ENCODE data around the gene AZIN2.

AZIN2 gene

DNA sequence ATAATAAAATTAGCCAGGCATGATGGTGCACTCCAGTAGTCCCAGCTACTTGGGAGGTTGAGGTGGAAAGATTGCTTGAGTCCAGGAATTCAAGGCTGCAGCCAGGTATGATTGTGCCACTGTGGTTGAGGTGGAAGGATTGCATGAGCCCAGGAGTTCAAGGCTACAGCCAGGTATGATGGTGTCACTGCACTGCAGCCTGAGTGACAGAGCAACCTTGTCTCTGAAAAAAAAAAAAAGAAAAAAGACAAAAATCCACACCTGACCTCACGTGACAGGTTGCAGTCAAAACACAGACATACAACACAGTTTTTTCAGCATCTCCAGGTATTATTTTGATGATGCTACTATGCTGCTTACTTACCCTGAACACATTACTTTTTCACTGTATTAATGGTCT is 39.9 kb upstream of the AZIN2 start:
- Histone ChIP-seq H3K4me1 (ENCODE audit: insufficient read depth, low read length) (peaks cover 8% of the 10 kb centered on the region), H4K20me1 (ENCODE audit: insufficient read depth, low read length) (no peaks in the 10 kb centered on the region), H3K4me3 (ENCODE audit: low read depth in 1 of 2, low read length in 2 of 2) (no peak overlapping the region), H3K27ac (ENCODE audit: low read length) (no peak overlapping the region), H2AFZ (ENCODE audit: low read depth, low read length) (no peak overlapping the region), H3K9ac (ENCODE audit: low read depth, low read length) (no peak overlapping the region), H3K4me2 (ENCODE audit: insufficient read depth, low read length) (no peak overlapping the region), H3K27me3 (ENCODE audit: insufficient read depth, low read length, poor library complexity) (no peaks in the 10 kb centered on the region), H3K9me3 (ENCODE audit: insufficient read depth, low read length, severe bottlenecking) (no peaks in the 10 kb centered on the region), H3K36me3 (ENCODE audit: insufficient read depth, low read length) (no peaks in the 10 kb centered on the region), H3K79me2 (ENCODE audit: insufficient read depth, low read length) (peaks cover 7% of the 10 kb centered on the region)
- DNase-seq, result no peak
- no peak for ATAC-seq (ENCODE audit: insufficient read depth, low read depth)
- TF ChIP-seq, protein P1, sequence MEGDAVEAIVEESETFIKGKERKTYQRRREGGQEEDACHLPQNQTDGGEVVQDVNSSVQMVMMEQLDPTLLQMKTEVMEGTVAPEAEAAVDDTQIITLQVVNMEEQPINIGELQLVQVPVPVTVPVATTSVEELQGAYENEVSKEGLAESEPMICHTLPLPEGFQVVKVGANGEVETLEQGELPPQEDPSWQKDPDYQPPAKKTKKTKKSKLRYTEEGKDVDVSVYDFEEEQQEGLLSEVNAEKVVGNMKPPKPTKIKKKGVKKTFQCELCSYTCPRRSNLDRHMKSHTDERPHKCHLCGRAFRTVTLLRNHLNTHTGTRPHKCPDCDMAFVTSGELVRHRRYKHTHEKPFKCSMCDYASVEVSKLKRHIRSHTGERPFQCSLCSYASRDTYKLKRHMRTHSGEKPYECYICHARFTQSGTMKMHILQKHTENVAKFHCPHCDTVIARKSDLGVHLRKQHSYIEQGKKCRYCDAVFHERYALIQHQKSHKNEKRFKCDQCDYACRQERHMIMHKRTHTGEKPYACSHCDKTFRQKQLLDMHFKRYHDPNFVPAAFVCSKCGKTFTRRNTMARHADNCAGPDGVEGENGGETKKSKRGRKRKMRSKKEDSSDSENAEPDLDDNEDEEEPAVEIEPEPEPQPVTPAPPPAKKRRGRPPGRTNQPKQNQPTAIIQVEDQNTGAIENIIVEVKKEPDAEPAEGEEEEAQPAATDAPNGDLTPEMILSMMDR (IDR thresholded peaks at IDR 0.05; ENCODE audit: borderline replicate concordance, extremely low read depth, low read length, poor library complexity, severe bottlenecking), result no peak
- TF ChIP-seq EZH2 (IDR thresholded peaks at IDR 0.05; ENCODE audit: borderline replicate concordance, low read depth, low read length, severe bottlenecking), result no peak

DNA sequence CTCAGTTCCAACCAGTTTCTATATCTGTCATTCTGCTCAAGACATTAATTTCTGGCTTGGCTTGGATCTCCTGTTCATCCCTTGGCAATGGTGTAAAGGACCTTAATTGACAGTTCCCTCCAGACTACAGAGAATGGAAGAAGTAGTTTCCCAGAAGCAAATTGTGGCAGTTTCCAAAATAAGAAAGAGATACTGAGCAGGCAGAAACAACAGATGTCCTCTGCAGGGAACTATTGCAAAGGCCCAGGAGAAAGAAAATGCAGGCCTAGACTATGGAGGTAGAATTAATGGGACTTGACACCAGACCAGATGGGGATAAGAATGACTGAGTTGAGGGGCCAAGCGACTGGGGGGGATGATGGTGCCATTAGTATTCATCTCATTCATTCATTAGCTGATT is 38.1 kb upstream of the AZIN2 start:
- H4K20me1 ChIP-seq (ENCODE audit: insufficient read depth, low read length), result no peaks in the 10 kb centered on the region
- H3K27me3 ChIP-seq (ENCODE audit: insufficient read depth, low read length, poor library complexity), result no peaks in the 10 kb centered on the region
- TF ChIP-seq EZH2 (IDR thresholded peaks at IDR 0.05; ENCODE audit: borderline replicate concordance, low read depth, low read length, severe bottlenecking), result no peak
- DNase-seq (no peak), ATAC-seq (ENCODE audit: insufficient read depth, low read depth) (no peak)
- H3K9me3 ChIP-seq (ENCODE audit: insufficient read depth, low read length, severe bottlenecking), result no peaks in the 10 kb centered on the region
- H3K27ac ChIP-seq (ENCODE audit: low read length), result no peak overlapping the region
- no peak overlapping the region for H3K4me3 ChIP-seq (ENCODE audit: low read depth in 1 of 2, low read length in 2 of 2)
- H2AFZ ChIP-seq (ENCODE audit: low read depth, low read length), result no peak overlapping the region
- no peaks in the 10 kb centered on the region for H3K36me3 ChIP-seq (ENCODE audit: insufficient read depth, low read length)
- no peak overlapping the region for H3K4me2 ChIP-seq (ENCODE audit: insufficient read depth, low read length)
- H3K9ac ChIP-seq (ENCODE audit: low read depth, low read length), result no peak overlapping the region
- no peaks in the 10 kb centered on the region for H3K79me2 ChIP-seq (ENCODE audit: insufficient read depth, low read length)
- H3K4me1 ChIP-seq (ENCODE audit: insufficient read depth, low read length), result no peaks in the 10 kb centered on the region

DNA sequence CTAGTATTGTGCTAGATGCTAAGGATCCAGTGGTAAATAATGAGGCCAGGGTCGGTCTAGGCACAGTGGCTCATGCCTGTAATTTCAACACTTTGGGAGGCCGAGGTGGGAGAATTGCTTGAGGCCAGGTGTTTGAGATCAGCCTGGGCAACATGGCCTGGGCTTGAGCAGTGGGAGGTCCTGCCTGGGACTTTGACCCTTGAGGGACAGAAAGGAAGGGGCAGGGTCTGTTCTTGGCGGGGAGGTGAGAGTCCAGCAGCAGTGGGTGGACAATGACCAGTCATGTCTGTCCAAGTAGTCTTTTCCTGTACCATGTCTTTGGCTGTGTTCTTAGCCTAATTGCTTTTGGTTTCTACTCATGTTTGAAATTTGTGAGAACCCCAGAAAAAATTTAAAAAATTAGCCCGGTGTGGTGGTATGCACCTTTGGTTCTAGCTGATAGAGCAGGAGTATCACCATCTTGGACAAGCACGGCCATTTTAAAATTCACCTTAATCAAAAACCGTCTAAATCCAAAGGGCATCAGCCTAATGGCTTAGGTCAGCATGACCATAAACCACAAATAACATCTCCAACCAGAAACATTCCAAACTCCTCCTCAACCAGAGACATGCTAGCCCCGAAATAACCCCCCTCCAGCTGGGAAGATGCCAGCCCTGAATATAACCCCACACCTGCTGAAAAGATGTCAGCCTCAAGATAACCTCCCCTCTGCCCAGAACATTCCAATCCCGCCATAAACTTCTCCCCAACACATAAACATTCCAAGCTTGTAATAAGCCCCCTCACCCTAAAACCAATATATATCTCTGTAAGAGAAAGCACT is 37.5 kb upstream of the AZIN2 start:
- DNase-seq (no peak), ATAC-seq (ENCODE audit: insufficient read depth, low read depth) (no peak)
- no peak overlapping the region for H3K4me2 ChIP-seq (ENCODE audit: insufficient read depth, low read length)
- H3K27ac ChIP-seq (ENCODE audit: low read length), result no peak overlapping the region
- no peak overlapping the region for H2AFZ ChIP-seq (ENCODE audit: low read depth, low read length)
- no peak overlapping the region for H3K9ac ChIP-seq (ENCODE audit: low read depth, low read length)
- no peak overlapping the region for H3K4me3 ChIP-seq (ENCODE audit: low read depth in 1 of 2, low read length in 2 of 2)
- H3K79me2 ChIP-seq (ENCODE audit: insufficient read depth, low read length), result no peaks in the 10 kb centered on the region
- H3K36me3 ChIP-seq (ENCODE audit: insufficient read depth, low read length), result no peaks in the 10 kb centered on the region
- H3K4me1 ChIP-seq (ENCODE audit: insufficient read depth, low read length), result no peaks in the 10 kb centered on the region
- no peaks in the 10 kb centered on the region for H3K27me3 ChIP-seq (ENCODE audit: insufficient read depth, low read length, poor library complexity)
- no peaks in the 10 kb centered on the region for H3K9me3 ChIP-seq (ENCODE audit: insufficient read depth, low read length, severe bottlenecking)
- TF ChIP-seq, protein P1 (IDR thresholded peaks at IDR 0.05; ENCODE audit: borderline replicate concordance, extremely low read depth, low read length, poor library complexity, severe bottlenecking), result no peak
- TF ChIP-seq EZH2 (IDR thresholded peaks at IDR 0.05; ENCODE audit: borderline replicate concordance, low read depth, low read length, severe bottlenecking), result no peak
- H4K20me1 ChIP-seq (ENCODE audit: insufficient read depth, low read length), result no peaks in the 10 kb centered on the region

DNA sequence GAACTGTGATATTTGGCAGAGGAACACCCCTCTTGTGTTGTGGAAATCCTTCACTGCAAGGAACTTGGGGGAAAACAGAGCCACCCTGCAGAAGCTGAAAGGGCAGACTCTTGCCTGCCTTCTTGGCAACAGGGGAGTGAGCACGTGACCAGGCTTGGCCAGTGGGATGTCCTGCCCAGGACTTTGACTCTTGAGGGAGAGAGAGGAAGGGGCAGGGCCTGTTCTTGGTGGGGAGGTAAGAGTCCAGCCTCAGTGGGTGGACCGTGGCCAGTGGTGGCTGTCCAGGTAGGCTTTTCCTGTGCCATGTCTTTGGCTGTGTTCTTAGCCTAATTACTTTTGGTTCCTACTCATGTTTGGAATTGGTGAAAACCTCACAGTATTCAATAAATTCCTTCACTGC is 35.7 kb upstream of the AZIN2 start:
- no peak overlapping the region for H2AFZ ChIP-seq (ENCODE audit: low read depth, low read length)
- TF ChIP-seq, protein P1 (IDR thresholded peaks at IDR 0.05; ENCODE audit: borderline replicate concordance, extremely low read depth, low read length, poor library complexity, severe bottlenecking), result no peak
- no peak for TF ChIP-seq EZH2 (IDR thresholded peaks at IDR 0.05; ENCODE audit: borderline replicate concordance, low read depth, low read length, severe bottlenecking)
- no peak overlapping the region for H3K27ac ChIP-seq (ENCODE audit: low read length)
- H3K9me3 ChIP-seq (ENCODE audit: insufficient read depth, low read length, severe bottlenecking), result no peaks in the 10 kb centered on the region
- H3K27me3 ChIP-seq (ENCODE audit: insufficient read depth, low read length, poor library complexity), result no peaks in the 10 kb centered on the region
- no peaks in the 10 kb centered on the region for H3K36me3 ChIP-seq (ENCODE audit: insufficient read depth, low read length)
- no peaks in the 10 kb centered on the region for H3K79me2 ChIP-seq (ENCODE audit: insufficient read depth, low read length)
- no peak overlapping the region for H3K4me2 ChIP-seq (ENCODE audit: insufficient read depth, low read length)
- ATAC-seq (ENCODE audit: insufficient read depth, low read depth) (no peak), DNase-seq (no peak)
- no peak overlapping the region for H3K9ac ChIP-seq (ENCODE audit: low read depth, low read length)
- no peaks in the 10 kb centered on the region for H3K4me1 ChIP-seq (ENCODE audit: insufficient read depth, low read length)
- H4K20me1 ChIP-seq (ENCODE audit: insufficient read depth, low read length), result no peaks in the 10 kb centered on the region
- H3K4me3 ChIP-seq (ENCODE audit: low read depth in 1 of 2, low read length in 2 of 2), result no peak overlapping the region
